G401.6 (cell line): ENCODE results near the gene RPP25L.

Experiments used
- FAIRE-seq: peaks from 2 replicates; lab custom pipeline; 2012; peaks lifted over from hg19 to GRCh38; lab: Jason Lieb, UNC

RPP25L gene

GRCh38 chr9:34568774-34569173 is 43.1 kb downstream of the RPP25L start:
- FAIRE-seq = no peak

- FAIRE-seq = no peak
Measured at GRCh38 chr9:34568133-34568532, 43.8 kb downstream of the RPP25L start.

- no peak for FAIRE-seq
Measured at GRCh38 chr9:34566972-34567371, 44.9 kb downstream of the RPP25L start.

- no peak for FAIRE-seq
Measured at GRCh38 chr9:34566322-34566721, 45.6 kb downstream of the RPP25L start.

- no peak for FAIRE-seq
Measured at GRCh38 chr9:34565856-34566255, 46.0 kb downstream of the RPP25L start.

- FAIRE-seq = no peak
Measured at GRCh38 chr9:34564617-34565016, 47.3 kb downstream of the RPP25L start.

- FAIRE-seq = no peak
Measured at GRCh38 chr9:34563262-34563661, 48.6 kb downstream of the RPP25L start.

- no peak for FAIRE-seq
Measured at GRCh38 chr9:34562135-34562745, 49.7 kb downstream of the RPP25L start.

- no peak for FAIRE-seq
Measured at GRCh38 chr9:34560599-34561214, 51.2 kb downstream of the RPP25L start.
